Activated T-cell treated with anti-CD3 and anti-CD28 coated beads, Interleukin-2, amount 50 U/mL, for 4 hours (primary cell): Measurements from ENCODE around the gene CTNND2. TPM values are rescaled to one million over a fixed set of nuclear protein-coding genes. Genes with fewer than 3 reads are reported as not detected.

Experiments
- ATAC-seq, 2 donors: fragments of 200-7000 bp; cut with Tn5 transposase; one replicate each; pipeline ENCODE4 v1.10.0; 2021
- DNase-seq: peaks from one replicate; pipeline ENCODE4 v3.0.0-alpha.2; 2020
- H3K27me3 Mint-ChIP-seq: one replicate; pipeline ENCODE4 v1.8.0; 2021; ENCODE audit warnings: low read depth, mixed read lengths
- H3K36me3 Mint-ChIP-seq: one replicate; pipeline ENCODE4 v1.8.0; 2022; ENCODE audit warnings: mixed read lengths; ENCODE audit not compliant: insufficient read depth
- H3K4me1 Mint-ChIP-seq: one replicate; pipeline ENCODE4 v1.8.0; 2021; ENCODE audit warnings: low read depth, mixed read lengths
- H3K4me3 Mint-ChIP-seq: one replicate; pipeline ENCODE4 v1.8.0; 2021; ENCODE audit warnings: mild to moderate bottlenecking, moderate library complexity, mixed read lengths
- H3K9me3 Mint-ChIP-seq: one replicate; pipeline ENCODE4 v1.8.0; 2021; ENCODE audit warnings: mixed read lengths
- total RNA-seq, 3 donors: library from RNA; stranded (reverse); gene quantifications; one replicate each; pipeline ENCODE4 v1.2.1, GENCODE V29; 2021

Gene CTNND2
- total RNA-seq, 3 donors from 2014 or later: not detected

GRCh38 chr5:10936081-10936855, 968.0 kb downstream of the CTNND2 start:
- no peak for DNase-seq
- H3K4me3 Mint-ChIP-seq: no peak overlapping the region
- H3K36me3 Mint-ChIP-seq: no peaks in the 10 kb centered on the region
- no peaks in the 10 kb centered on the region for H3K4me1 Mint-ChIP-seq
- H3K27me3 Mint-ChIP-seq: peaks cover 9% of the 10 kb centered on the region
- H3K9me3 Mint-ChIP-seq: no peaks in the 10 kb centered on the region
- ATAC-seq: no peak

- Mint-ChIP-seq H3K4me3 (no peak overlapping the region), H3K4me1 (no peaks in the 10 kb centered on the region), H3K27me3 (peaks cover 9% of the 10 kb centered on the region), H3K36me3 (no peaks in the 10 kb centered on the region), H3K9me3 (no peaks in the 10 kb centered on the region)
- DNase-seq (no peak), ATAC-seq (no peak)
Measured at GRCh38 chr5:10935536-10935935, 968.7 kb downstream of the CTNND2 start.

DNA sequence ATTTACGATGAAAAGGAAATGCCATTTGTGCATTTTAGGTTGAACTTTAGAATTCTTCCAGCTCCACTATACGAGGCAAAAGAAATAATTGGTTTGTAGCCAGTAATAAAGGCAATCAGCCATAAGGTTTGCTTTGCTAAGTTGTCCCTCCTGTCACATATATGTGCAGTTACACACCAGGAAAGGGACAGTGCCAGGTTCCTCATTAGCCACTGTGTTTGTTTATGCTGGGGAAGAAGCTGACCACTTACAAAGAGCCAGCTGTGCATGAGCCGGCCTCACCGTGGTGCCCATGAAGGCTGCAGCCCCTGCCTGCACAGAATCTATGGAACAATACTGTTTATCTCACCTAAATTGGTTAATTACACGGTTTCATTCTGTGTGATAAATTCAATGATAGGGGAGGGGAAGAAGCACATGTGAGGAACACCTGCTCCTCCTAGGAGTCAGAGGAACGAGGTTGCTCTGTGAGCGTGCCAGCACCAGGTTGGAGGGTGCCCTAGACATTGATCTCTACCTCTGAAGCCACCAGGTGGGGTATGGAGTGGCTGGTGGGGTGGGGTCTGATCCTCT, 969.4 kb downstream of the CTNND2 start:
- ATAC-seq (no peak), DNase-seq (no peak)
- H3K4me1 Mint-ChIP-seq: no peaks in the 10 kb centered on the region
- H3K36me3 Mint-ChIP-seq: no peaks in the 10 kb centered on the region
- peaks cover 5% of the 10 kb centered on the region for H3K9me3 Mint-ChIP-seq
- no peak overlapping the region for H3K4me3 Mint-ChIP-seq
- H3K27me3 Mint-ChIP-seq: peaks cover 9% of the 10 kb centered on the region

DNA sequence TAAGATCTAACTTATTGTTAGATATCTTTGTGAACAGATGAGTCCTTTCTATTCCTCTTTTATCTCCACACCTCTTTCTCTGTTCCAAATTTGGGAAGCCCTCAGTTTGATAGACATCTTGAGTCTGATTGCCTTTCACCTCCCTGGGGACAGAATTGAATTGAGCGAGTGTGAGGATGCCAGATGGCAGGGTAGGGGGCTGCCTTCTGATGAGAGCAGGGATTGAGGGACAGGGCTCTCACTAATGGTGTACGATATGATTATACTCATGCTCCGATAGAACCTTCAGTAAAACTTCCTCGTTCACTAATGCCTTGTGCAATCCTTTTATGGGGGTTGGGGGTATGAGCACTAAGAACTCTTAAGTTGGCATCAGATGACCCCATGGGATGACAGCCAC, 971.1 kb downstream of the CTNND2 start:
- Mint-ChIP-seq H3K27me3 (peaks cover 9% of the 10 kb centered on the region), H3K4me3 (no peak overlapping the region), H3K9me3 (peaks cover 12% of the 10 kb centered on the region), H3K4me1 (no peaks in the 10 kb centered on the region), H3K36me3 (no peaks in the 10 kb centered on the region)
- DNase-seq (no peak), ATAC-seq (no peak)

GRCh38 chr5:10932426-10932825, 971.8 kb downstream of the CTNND2 start:
- DNase-seq (no peak), ATAC-seq (no peak)
- H3K4me3 Mint-ChIP-seq: no peak overlapping the region
- no peaks in the 10 kb centered on the region for H3K4me1 Mint-ChIP-seq
- H3K9me3 Mint-ChIP-seq: peaks cover 12% of the 10 kb centered on the region
- peaks cover 9% of the 10 kb centered on the region for H3K27me3 Mint-ChIP-seq
- no peaks in the 10 kb centered on the region for H3K36me3 Mint-ChIP-seq

GRCh38 chr5:10927608-10928007, 976.6 kb downstream of the CTNND2 start:
- no peak for DNase-seq
- no peaks in the 10 kb centered on the region for H3K4me1 Mint-ChIP-seq
- H3K4me3 Mint-ChIP-seq: no peak overlapping the region
- H3K36me3 Mint-ChIP-seq: no peaks in the 10 kb centered on the region
- H3K9me3 Mint-ChIP-seq: peaks cover 12% of the 10 kb centered on the region
- ATAC-seq: no peak
- H3K27me3 Mint-ChIP-seq: peaks cover 12% of the 10 kb centered on the region

- no peaks in the 10 kb centered on the region for H3K36me3 Mint-ChIP-seq
- DNase-seq (no peak), ATAC-seq (no peak)
- H3K4me1 Mint-ChIP-seq: no peaks in the 10 kb centered on the region
- no peak overlapping the region for H3K4me3 Mint-ChIP-seq
- H3K27me3 Mint-ChIP-seq: peaks cover 8% of the 10 kb centered on the region
- no peaks in the 10 kb centered on the region for H3K9me3 Mint-ChIP-seq
Measured at GRCh38 chr5:10923310-10923709, 980.9 kb downstream of the CTNND2 start.
